ENCODE results near the gene ZZZ3.
"Not testable (repeated sequence)": the region's sequence is repeated elsewhere in the genome, so short reads cannot be mapped to it uniquely, and the experiment has no call there.

ZZZ3 gene

DNA sequence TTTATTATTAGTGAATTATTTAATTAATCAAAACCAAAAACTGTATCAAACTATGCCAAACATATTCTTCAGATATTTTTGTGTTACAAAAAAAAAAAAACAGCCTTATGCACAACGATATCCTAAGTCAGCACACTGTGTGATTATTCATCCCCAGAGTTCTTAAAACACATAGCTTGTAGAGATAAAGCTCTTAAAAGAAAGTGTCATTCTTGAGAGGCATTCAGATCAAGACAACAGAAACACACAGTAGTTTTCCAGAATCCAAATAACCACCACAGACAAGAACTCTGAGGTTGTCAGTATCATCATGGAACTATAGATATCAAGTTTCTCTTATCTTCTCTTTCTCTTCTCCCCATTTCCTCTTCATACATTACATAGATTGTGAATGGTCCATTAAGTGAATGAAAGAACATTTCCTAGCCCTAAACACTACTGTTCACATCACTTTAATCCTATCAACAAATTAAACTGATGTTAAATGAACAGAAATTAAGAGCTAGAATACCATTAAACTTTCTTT is 13.5 kb downstream of the ZZZ3 start:
- no peak for DNase-seq

DNA sequence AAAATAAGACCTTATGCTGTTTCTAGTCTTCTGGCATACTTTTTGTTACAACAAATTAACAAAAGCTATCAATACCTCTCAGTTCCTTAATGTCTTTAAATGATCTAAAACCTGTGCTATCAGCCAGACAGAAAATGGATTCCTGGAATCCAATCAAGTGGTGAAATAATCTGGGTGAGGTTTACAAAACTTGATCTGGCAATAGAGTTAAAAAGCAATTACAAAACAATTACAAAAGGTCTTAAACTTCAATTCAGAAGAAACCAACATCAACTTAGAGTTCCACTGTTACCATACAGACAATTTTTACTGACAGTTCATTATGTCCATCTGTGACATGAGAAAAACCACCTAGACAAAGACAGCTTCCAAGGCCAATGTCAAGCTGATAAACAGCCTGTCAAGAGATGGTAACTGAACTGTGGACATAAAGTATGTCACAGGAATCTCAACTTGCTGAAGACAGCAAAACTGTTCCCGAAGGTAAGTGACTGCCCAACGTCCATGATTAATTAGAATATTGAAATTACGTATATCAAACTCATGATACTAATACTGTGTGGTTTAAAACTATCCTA is 17.4 kb downstream of the ZZZ3 start:
- DNase-seq, result no peak

DNA sequence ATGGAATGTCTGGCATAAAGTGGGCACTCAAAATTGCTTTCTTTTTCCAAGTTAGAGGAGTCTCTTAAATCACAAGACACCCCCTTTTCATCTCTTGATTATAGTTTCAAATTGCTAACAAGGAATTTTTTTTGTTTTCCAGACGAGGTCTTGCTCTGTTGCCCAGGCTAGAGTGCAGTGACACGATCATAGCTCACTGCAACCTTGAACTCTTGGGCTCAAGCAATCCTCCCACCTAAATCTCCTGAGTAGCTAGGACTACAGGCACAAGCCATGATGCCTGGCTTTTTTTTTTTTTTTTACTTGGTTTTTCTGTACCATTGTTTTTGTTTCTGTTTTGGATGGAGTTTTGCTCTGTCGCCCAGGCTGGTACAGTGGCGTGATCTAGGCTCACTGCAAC is 20.8 kb downstream of the ZZZ3 start:
- DNase-seq, result no peak

DNA sequence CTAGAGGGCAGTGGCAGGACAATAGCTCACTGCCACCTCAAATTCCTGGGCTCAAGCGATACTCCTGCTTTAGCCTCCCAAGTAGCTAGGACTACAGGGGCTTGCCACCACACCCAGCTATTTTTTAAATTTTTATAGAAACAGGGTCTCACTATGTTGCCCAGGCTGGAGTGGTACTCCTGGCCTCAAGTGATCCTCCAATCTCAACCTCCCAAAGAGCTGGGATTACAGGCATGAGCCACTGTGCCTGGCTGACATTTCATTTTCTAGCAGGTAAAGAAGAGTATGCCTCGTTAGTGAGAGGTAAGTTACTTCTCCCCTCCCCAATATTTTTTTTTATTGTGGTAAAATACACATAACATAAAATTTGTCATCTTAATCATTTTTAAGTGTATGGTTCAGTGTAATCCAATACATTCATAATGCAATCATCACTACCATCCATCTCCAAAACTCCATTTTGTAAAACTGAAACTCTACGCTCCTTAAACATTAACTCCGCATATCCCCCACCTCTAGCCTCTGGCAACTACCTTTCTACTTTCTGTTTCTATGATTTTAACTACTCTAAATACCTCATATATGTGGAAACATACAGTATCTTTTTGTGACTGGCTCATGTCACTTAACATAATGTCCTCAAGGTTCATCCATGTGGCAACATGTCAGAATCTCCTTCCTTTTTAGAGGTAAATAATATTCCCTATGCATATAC is 22.4 kb downstream of the ZZZ3 start:
- no peak for DNase-seq

DNA sequence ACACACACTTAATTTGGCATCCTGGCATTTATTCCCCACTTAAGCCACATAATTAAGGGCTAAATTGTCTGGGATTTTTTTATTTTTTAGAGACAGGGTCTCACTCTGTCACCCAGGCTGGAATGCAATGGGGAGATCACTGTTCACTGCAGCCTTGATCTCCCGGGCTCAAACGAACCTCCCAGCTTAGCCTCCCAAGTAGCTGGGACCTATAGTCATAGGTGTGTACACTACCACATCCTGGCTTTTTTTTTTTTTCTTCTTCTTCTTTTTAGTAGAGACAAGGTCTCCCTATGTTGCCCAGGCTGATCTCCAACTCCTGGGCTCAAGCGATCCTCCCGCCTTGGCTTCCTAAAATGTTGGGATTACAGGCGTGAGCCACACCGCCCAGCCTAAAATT is 24.2 kb downstream of the ZZZ3 start:
- DNase-seq, result no peak

DNA sequence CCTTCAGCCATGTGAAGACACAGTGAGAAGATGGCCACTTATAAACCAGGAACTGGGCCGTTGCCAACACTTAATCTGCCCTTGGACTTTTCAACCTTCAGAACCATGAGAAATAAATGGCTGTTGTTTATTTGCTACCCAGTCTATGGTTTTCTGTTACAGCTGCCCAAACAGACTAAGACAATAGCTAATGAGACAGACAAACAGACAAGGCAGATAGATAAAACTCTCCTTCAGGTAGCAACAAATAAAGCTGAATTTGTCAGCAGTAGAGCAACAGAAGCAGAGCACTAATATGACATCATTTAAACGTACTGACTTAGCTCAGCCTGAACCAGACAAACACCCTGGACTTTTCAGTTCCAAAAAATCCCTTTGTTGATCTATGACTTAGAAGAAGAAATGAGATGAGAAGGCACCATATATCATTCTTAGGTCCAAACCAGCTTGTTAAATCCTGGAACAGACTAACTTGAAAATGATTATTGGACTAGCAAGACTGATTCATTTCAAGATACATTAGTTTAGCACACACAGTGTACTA is 27.0 kb downstream of the ZZZ3 start:
- no peak for DNase-seq

DNA sequence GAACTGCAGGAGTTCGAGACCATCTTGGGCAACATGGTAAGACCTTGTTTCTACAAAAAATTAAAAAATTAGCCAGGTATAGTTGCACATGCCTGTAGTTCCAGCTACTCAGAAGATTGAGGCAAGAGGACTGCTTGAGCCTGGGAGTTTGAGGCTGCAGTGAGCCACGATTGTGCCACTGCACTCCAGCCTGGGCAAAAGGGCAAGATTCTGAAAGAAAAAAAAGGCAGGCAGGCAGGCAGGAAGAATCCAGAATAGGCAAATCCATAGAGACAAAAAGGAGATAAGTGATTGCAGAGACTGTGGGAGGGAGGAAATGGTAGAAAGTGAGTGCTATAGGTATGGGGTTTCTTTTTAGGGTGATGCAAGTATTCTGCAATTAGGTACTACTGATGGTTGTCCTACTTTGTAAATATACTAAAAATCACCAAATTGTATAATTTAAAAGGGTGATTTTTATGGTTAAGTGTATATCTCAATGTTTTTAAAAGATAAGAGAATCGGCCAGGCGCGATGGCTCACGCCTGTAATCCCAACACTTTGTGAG is 29.4 kb downstream of the ZZZ3 start:
- DNase-seq, result no peak

DNA sequence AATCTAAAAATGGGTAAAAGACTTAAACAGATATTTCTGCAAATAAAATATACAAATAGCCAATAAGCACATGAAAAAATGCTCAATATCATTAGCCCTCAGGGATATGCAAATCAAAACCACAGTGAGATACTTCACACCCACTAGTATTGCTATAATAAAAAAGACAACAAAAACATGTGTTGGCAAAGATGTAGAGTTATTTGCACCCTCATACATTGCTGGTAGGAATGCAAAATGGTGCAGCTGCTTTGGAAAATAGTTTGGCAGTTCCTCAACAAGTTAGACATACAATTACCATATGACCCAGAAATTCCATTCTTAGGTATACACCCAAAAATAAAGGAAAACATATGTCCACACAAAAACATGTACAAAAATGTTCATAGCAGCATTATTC is 30.2 kb downstream of the ZZZ3 start:
- no peak for DNase-seq

DNA sequence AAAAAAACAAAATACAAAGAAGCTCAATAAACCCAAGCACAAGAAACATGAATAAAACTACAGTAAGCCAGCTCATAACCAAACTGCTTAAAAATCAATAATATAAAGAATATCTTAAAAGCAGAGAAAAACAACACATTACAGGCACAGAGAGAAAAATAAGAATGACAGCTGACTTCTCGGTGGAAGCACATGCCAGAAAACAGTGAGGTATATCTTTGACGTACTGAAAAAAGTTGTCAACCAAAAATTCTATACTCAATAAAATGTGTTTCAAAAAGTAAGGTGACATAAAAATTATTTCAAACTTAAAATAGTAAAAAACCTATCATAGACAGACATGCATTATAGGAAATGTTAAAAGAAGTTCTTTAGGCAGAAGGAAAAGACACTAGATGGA is 33.3 kb downstream of the ZZZ3 start:
- no peak for DNase-seq

DNA sequence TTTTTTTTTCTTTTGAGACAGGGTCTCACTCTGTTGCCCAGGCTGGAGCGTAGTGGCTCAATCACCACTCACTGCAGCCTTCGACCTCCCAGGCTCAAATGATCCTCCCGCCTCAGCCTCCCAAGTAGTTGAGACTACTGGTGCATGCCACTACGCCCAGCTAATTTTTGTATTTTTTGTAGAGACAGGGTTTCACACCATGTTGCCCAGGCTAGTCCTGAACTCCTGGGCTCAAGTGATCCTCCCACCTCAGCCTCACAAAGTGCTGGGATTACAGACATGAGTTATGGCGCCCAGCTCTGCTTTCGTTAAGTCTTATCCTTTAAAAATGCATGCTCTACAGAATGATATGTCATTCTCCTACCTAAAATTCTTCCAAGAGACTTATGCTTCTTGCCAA is 36.2 kb downstream of the ZZZ3 start:
- not testable (repeated sequence) for DNase-seq

DNA sequence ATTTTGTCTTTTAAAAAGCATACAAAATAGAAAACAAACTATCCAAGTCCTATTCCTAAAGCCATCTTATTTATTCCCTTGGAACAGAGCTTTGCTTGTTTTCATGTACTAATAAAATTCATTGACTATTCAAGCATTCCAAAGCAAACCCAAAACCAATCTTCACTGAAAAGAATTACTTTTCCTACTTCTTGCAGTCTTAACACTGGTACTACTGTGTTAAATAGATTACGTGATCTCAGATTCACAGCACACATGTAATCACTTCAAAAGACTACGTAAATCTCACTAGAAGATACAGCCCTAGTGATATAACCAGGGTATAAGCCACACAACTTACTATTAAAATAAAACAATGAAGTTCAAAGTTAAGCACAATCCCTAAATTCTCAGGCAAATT is 39.0 kb downstream of the ZZZ3 start:
- no peak for DNase-seq

DNA sequence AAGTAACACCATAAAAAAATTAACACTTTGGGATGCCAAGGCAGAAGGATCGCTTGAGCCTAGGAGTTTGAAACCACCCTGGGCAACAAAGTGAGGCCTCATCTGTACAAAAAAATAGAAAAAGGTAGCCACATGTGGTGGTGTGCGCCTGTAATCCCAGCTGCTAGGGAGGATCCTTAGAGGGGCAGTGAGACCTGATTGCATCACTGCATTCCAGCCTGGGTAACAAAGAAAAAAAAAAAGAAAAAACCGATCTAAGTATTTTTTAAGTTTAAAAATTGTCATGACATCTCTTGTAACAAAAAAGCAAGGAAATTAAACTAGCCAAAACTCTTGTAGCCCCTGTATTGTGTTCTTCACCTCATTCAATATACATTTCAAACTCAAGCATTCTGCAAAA is 39.5 kb downstream of the ZZZ3 start:
- no peak for DNase-seq

DNA sequence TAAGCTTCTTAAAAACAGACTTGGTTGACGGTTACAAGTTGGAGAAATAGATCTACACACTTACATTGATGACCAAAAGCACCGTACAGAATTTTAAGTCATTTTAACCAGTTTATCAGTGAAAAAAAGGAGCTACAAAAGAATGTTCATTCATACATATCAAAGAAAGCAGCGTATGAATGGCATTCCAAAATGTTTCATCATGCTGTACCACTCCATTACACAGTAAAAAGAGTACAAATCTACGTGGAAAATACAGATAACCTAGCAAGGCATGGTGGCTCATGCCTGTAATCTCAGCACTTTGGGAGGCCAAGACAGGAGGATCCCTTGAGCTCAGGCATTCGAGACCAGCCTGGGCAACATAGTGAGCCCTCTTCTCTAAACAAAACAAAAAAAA is 40.3 kb downstream of the ZZZ3 start:
- DNase-seq, result no peak

DNA sequence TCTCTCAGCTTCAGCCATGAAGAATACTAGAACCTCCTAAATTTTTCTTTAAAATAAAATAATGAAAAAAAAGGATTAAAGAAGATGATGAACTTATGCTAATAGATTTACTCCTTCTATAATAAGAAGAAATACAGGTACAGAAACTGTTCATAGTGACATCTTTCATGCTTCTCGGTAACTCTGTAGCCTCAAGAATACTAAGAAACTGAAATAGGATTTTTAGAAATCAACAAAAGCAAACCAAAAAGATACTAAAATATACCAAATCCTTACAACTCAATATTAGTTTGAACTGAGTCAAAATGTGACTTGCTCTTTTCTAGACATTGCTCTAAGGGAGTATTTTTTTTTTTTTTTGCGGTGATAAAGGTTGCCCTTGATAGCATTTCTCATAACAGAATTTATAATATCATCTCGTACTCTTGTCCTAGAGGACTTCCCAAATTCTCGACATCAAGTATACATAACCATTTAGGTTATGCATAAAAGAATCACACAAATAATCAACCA is 42.8 kb downstream of the ZZZ3 start:
- DNase-seq, result no peak

DNA sequence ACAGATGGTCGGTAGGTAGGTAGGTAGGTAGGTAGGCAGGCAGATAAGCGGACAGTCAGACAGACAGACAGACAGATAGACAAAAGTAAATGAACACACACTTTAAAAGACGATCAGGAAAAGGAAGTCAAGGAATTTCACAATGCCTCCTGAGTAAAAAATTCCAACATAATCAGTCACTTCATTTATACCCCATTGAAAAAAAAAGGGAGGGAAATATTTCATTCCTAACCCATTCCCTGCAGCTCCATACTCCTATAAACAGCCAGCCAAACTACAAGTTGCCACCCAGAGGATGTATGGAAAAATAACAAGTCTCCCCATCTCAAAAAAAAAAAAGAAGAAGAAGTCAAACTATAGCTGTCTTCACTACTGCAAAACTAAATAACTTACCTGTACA is 43.4 kb downstream of the ZZZ3 start:
- DNase-seq, result no peak

DNA sequence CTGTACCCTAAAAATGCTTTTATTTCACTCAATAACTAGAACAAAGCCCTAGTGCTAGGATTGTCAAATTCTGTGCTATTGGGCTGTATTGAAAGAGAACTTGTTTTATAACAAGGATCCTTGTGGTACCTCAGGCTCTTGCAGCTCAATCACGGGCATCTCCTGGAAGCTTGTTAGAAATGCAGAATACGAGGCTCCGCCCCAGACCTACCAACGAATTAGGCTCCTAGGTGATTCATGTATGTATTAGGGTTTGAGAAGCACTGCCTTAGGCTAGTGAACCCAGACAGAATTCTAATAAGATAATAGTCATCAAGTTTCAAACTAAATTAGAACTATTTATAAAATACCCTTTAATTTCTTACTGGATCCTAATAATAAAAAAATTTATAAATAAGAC is 45.6 kb downstream of the ZZZ3 start:
- no peak for DNase-seq
